K562 (cell line): ENCODE results near the gene INSYN2B. TPM values are rescaled to one million over a fixed set of nuclear protein-coding genes. Genes with fewer than 3 reads are reported as not detected.

Experiments
- ATAC-seq: fragments of 200-7000 bp; cut with Tn5 transposase; 3 replicates; pipeline ENCODE4 v1.9.1; 2020; ENCODE audit warnings: moderate library complexity
- BruUV-seq: library from RNA; stranded (reverse); fragments of 400-500 nt; replicated peaks from 2 replicates; lab custom pipeline; 2021; lab: Mats Ljungman, UMichigan
- CTCF ChIA-PET: fragments of 300-600 bp; formaldehyde crosslinking; extraction: SDS; loops from one replicate; lab custom pipeline; 2021; ENCODE audit warnings: low intra/inter-chr PET ratio; lab: Yijun Ruan, JAX
- POLR2A ChIA-PET: fragments of 300-600, 350-650 bp; sonication (Branson Sonifier 250); formaldehyde crosslinking; extraction: SDS; loops from one replicate; lab custom pipeline; 2021; ENCODE audit warnings: antibody characterized with exemption, inconsistent platforms; lab: Yijun Ruan, JAX
- DNase-seq, 4 experiments: peaks; one replicate each; pipeline versions ENCODE4 v3.0.0 to v3.0.0-alpha.2; 2011 to 2018; ENCODE audit warnings: low spot score in 3 of 4, mixed read lengths in 3 of 4; ENCODE audit errors: extremely low read depth in 1 of 4
- FAIRE-seq: peaks from 2 replicates; lab custom pipeline; 2011; peaks lifted over from hg19 to GRCh38; lab: Jason Lieb, UNC
- H2AFZ ChIP-seq: 2 replicates; pipeline ENCODE4 v1.6.0; 2011; ENCODE audit warnings: low read depth, low read length, control low read depth, inconsistent platforms
- H3K27ac ChIP-seq: fragments of 200-600 bp; 3 replicates; pipeline ENCODE4 v1.8.0; 2011; ENCODE audit warnings: low read depth, mild to moderate bottlenecking, control low read depth, inconsistent platforms, low read length, moderate library complexity, mixed read lengths; ENCODE audit errors: extremely low read depth
- H3K27me3 ChIP-seq, 2 experiments: fragments of 300-600 bp in 1 of 2; 2 replicates in 1 of 2; 3 replicates in 1 of 2; pipeline versions ENCODE4 v1.6.0 to v1.8.0; 2011; ENCODE audit warnings: inconsistent platforms in 2 of 2, low read length in 2 of 2, mild to moderate bottlenecking in 1 of 2, mixed read lengths in 1 of 2, moderate library complexity in 1 of 2; ENCODE audit not compliant: control insufficient read depth in 2 of 2, insufficient read depth in 2 of 2
- H3K36me3 ChIP-seq: fragments of 300-600 bp; 3 replicates; pipeline ENCODE4 v1.8.0; 2011; ENCODE audit warnings: mild to moderate bottlenecking, low read length, inconsistent platforms; ENCODE audit not compliant: control insufficient read depth, insufficient read depth
- H3K4me1 ChIP-seq, 2 experiments: fragments of 200-600 bp in 1 of 2; replicated peaks in 1 of 2; 2 replicates in 1 of 2; 3 replicates in 1 of 2; pipeline versions ENCODE4 v1.5.1 to v1.8.0; 2011; ENCODE audit warnings: inconsistent platforms in 2 of 2, low read length in 2 of 2, mild to moderate bottlenecking in 1 of 2, mixed read lengths in 1 of 2, moderate library complexity in 1 of 2; ENCODE audit not compliant: control insufficient read depth in 2 of 2, insufficient read depth in 2 of 2
- H3K4me2 ChIP-seq: 2 replicates; pipeline ENCODE4 v1.6.1; 2011; ENCODE audit warnings: low read length, control low read depth, inconsistent platforms, mixed read lengths; ENCODE audit not compliant: insufficient read depth
- H3K4me3 ChIP-seq: fragments of 200-600 bp; sonication (generic), shearing (Covaris generic); 2 replicates; pipeline ENCODE4 v1.5.1; 2016; ENCODE audit warnings: control low read depth, inconsistent platforms
- H3K79me2 ChIP-seq: fragments of 200-600 bp; 3 replicates; pipeline ENCODE4 v1.8.0; 2011; ENCODE audit warnings: low read length, inconsistent platforms; ENCODE audit not compliant: control insufficient read depth, insufficient read depth
- H3K9ac ChIP-seq, 2 experiments: 2 replicates each; pipeline versions ENCODE4 v1.6.0 to v1.6.1; 2011; ENCODE audit warnings: low read depth in 2 of 2, low read length in 2 of 2, control low read depth in 1 of 2, inconsistent platforms in 1 of 2, mild to moderate bottlenecking in 1 of 2, mixed read lengths in 1 of 2; ENCODE audit not compliant: insufficient read depth in 1 of 2
- H3K9me1 ChIP-seq: one replicate; pipeline ENCODE4 v1.6.0; 2011; ENCODE audit warnings: inconsistent platforms, mild to moderate bottlenecking, low read length, moderate library complexity; ENCODE audit not compliant: control insufficient read depth, insufficient read depth
- H3K9me3 ChIP-seq: replicated peaks from 2 replicates; pipeline ENCODE4 v1.5.1; 2011; ENCODE audit warnings: low read depth, low read length, inconsistent platforms; ENCODE audit not compliant: control insufficient read depth, insufficient read depth
- H4K20me1 ChIP-seq: replicated peaks from 2 replicates; pipeline ENCODE4 v1.6.1; 2011; ENCODE audit warnings: low read length, inconsistent platforms, mixed read lengths; ENCODE audit not compliant: control insufficient read depth, insufficient read depth
- AFF1 ChIP-seq, 2 experiments: fragments of 450-650 bp; IDR thresholded peaks; 2 replicates each; pipeline ENCODE4 v1.6.1; 2018; ENCODE audit warnings: mild to moderate bottlenecking in 2 of 2, low read depth in 1 of 2; ENCODE audit not compliant: partially characterized antibody in 2 of 2
- CTCFL ChIP-seq: IDR thresholded peaks from 2 replicates; pipeline ENCODE4 v1.6.1; 2011; ENCODE audit warnings: borderline replicate concordance, low read depth, mild to moderate bottlenecking, moderate library complexity, low read length; ENCODE audit not compliant: insufficient read depth, poor library complexity, severe bottlenecking
- EWSR1 ChIP-seq: fragments of 450-650 bp; IDR thresholded peaks from 2 replicates; pipeline ENCODE4 v1.6.1; 2018; ENCODE audit warnings: borderline replicate concordance, mild to moderate bottlenecking, low read depth, moderate library complexity; ENCODE audit not compliant: partially characterized antibody
- GMEB1 ChIP-seq: fragments of 250-450 bp; sonication (Bioruptor Pico); IDR thresholded peaks from 2 replicates; pipeline ENCODE4 v1.4.0; 2020; ENCODE audit warnings: mild to moderate bottlenecking
- HOXB6 ChIP-seq: fragments of 250-450 bp; sonication (Bioruptor Pico); IDR thresholded peaks from 2 replicates; pipeline ENCODE4 v1.5.1; 2022; ENCODE audit warnings: mild to moderate bottlenecking, borderline replicate concordance
- HSF4 ChIP-seq: fragments of 250-450 bp; sonication (Bioruptor Pico); IDR thresholded peaks from 2 replicates; pipeline ENCODE4 v2.1.2; 2022; ENCODE audit warnings: mild to moderate bottlenecking, moderate library complexity, borderline replicate concordance
- MAX ChIP-seq: sonication (generic); formaldehyde crosslinking; IDR thresholded peaks from 2 replicates; pipeline ENCODE4 v1.9.0; 2022; ENCODE audit warnings: mild to moderate bottlenecking, missing genetic modification reagents
- MBD1 ChIP-seq: fragments of 250-450 bp; sonication (Bioruptor Pico); IDR thresholded peaks from 2 replicates; pipeline ENCODE4 v1.8.0; 2022; ENCODE audit warnings: inconsistent platforms
- NCOA6 ChIP-seq: fragments of 450-650 bp; IDR thresholded peaks from 2 replicates; pipeline ENCODE4 v1.6.1; 2017; ENCODE audit warnings: mild to moderate bottlenecking
- SMARCE1 ChIP-seq: fragments of 450-650 bp; IDR thresholded peaks from 2 replicates; pipeline ENCODE4 v1.7.1; 2016; ENCODE audit warnings: mild to moderate bottlenecking
- U2AF1 ChIP-seq: fragments of 200-400 bp; formaldehyde crosslinking; optimal IDR thresholded peaks from 2 replicates; pipeline ENCODE3; 2017; ENCODE audit warnings: mild to moderate bottlenecking, low read depth, low read length, moderate library complexity
- ZNF644 ChIP-seq: fragments of 200-800 bp; sonication (Bioruptor generic); IDR thresholded peaks from 2 replicates; pipeline ENCODE4 v1.6.1; 2016; ENCODE audit warnings: low read depth, missing genetic modification characterization, missing compliant biosample characterization
- WGBS: fragments of 100-300 bp; shearing (Covaris generic); methylation state at CpG from one replicate; pipeline ENCODE4 v1.1.6; 2016; ENCODE audit warnings: low coverage, mixed read lengths; ENCODE audit not compliant: insufficient coverage; ENCODE audit errors: missing lambda C conversion rate; 5-methylcytosine and 5-hydroxymethylcytosine counted together
- in situ Hi-C: fragments of 300-500 bp; cut with MboI; formaldehyde crosslinking; loops from 4 replicates; pipeline ENCODE4 v1.15.0; 2018; ENCODE audit warnings: inconsistent platforms, mixed read lengths
- intact Hi-C: fragments of 100-400 bp; cut with micrococcal nuclease; formaldehyde crosslinking; loops from 2 replicates; pipeline ENCODE4 v1.14.2; 2022
- polyA plus RNA-seq, 8 experiments: library from polyadenylated mRNA; depleted of rRNA in 4 of 8; stranded (reverse) in 5 of 8; unstranded in 3 of 8; fragments of >200 nt; fragmentation: Nextera tagmentation in 2 of 8; fragmentation: Illumina TruSeq in 1 of 8; extraction: Ambion mirVana in 2 of 8; extraction: Trizol in 1 of 8; gene quantifications; 2 replicates each; pipeline versions ENCODE4 v1.2.1 to v1.2.3, GENCODE V29; 2011 to 2014; ENCODE audit warnings: inconsistent platforms in 1 of 8, missing spikeins in 1 of 8
- total RNA-seq, 7 experiments: library from RNA; depleted of rRNA in 6 of 7; stranded (reverse); fragments of >200 nt in 6 of 7; fragmentation: Illumina TruSeq in 2 of 7; extraction: Trizol in 2 of 7; gene quantifications; 2 replicates each; pipeline versions ENCODE4 v1.2.1 to v1.2.3, GENCODE V29; 2011 to 2021; ENCODE audit warnings: low replicate concordance in 1 of 7

The INSYN2B gene
- total and polyA plus RNA-seq, 9 of the 15 experiments (the other 6 are each of a cell fraction or from before 2014, with no cell fraction given): not detected

- Histone ChIP-seq H3K79me2 (no peaks in the 10 kb centered on the region), H3K9me1 (no peaks in the 10 kb centered on the region), H2AFZ (no peak overlapping the region), H3K27ac (no peak overlapping the region), H3K4me2 (no peak overlapping the region), H4K20me1 (no peaks in the 10 kb centered on the region), H3K4me3 (no peak overlapping the region), H3K36me3 (no peaks in the 10 kb centered on the region), H3K9me3 (no peaks in the 10 kb centered on the region), H3K27me3 (no peaks in the 10 kb centered on the region), H3K9ac (no peak overlapping the region), H3K4me1 (no peaks in the 10 kb centered on the region)
- ATAC-seq (no peak), FAIRE-seq (no peak), DNase-seq (no peak)
- 12% methylated on average over 5 of the region's 5 CpGs for WGBS
- intact Hi-C loops: no loop called here
- in situ Hi-C loops: no loop called here
- ChIA-PET POLR2A (no interaction called here), CTCF (no interaction called here)
- no TSS peak for BruUV-seq
- no peak for TF ChIP-seq ZNF644 (tag)
- no peak for TF ChIP-seq MBD1 (CRISPR knock-in tag)
- TF ChIP-seq MAX (CRISPR knock-in tag): no peak
- TF ChIP-seq HSF4: no peak
- TF ChIP-seq NCOA6: no peak
- TF ChIP-seq GMEB1 (CRISPR knock-in tag): no peak
- no peak for TF ChIP-seq CTCFL
- TF ChIP-seq SMARCE1: no peak
- no peak for TF ChIP-seq EWSR1
- TF ChIP-seq HOXB6 (CRISPR knock-in tag): no peak
- no peak for TF ChIP-seq U2AF1
- no peak for TF ChIP-seq AFF1 (IDR thresholded peaks at IDR 0.05; ENCODE audit: low read depth in 1 of 2, partially characterized antibody in 2 of 2)
These were observed 16.0 kb downstream of the INSYN2B start for GRCh38 chr5:169964246-169964645.
